OCI-LY3 (cell line): ENCODE results near the gene ASL.
"Not testable (repeated sequence)": the region's sequence is repeated elsewhere in the genome, so short reads cannot be mapped to it uniquely, and the experiment has no call there.

ENCODE experiments used
- H2AFZ ChIP-seq: fragments of 200-600, 300-600 bp; shearing (Covaris generic); 2 replicates; pipeline ENCODE4 v1.6.0; 2014; ENCODE audit warnings: antibody characterized with exemption, low read depth, low read length
- H3K27ac ChIP-seq: fragments of 200-600, 300-600 bp; sonication (generic); 2 replicates; pipeline ENCODE4 v1.5.1; 2014; ENCODE audit warnings: mild to moderate bottlenecking, low read length, moderate library complexity, mixed read lengths
- H3K27me3 ChIP-seq: fragments of 200-600, 300-600 bp; sonication (generic); 2 replicates; pipeline ENCODE4 v1.6.1; 2014; ENCODE audit warnings: low read depth, low read length, mixed read lengths
- H3K36me3 ChIP-seq: fragments of 200-600, 300-600 bp; sonication (generic); replicated peaks from 2 replicates; pipeline ENCODE3; 2014; ENCODE audit warnings: low read depth, low read length, mixed read lengths
- H3K4me1 ChIP-seq: fragments of 300-600, 200-600 bp; sonication (generic); 2 replicates; pipeline ENCODE4 v1.6.1; 2014; ENCODE audit warnings: low read length, mixed read lengths
- H3K4me2 ChIP-seq: fragments of 200-600, 300-600 bp; sonication (generic); 2 replicates; pipeline ENCODE4 v1.6.1; 2014; ENCODE audit warnings: low read length, mixed read lengths
- H3K4me3 ChIP-seq: fragments of 300-600, 200-600 bp; sonication (generic); 2 replicates; pipeline ENCODE4 v1.5.1; 2014; ENCODE audit warnings: antibody characterized with exemption, mild to moderate bottlenecking, low read length, moderate library complexity
- H3K79me2 ChIP-seq: fragments of 300-600, 200-600 bp; shearing (Covaris generic); 2 replicates; pipeline ENCODE4 v1.6.1; 2014; ENCODE audit warnings: mild to moderate bottlenecking, low read length, mixed read lengths
- H3K9ac ChIP-seq: fragments of 300-600, 200-600 bp; shearing (Covaris generic); 2 replicates; pipeline ENCODE4 v1.6.0; 2014; ENCODE audit warnings: mild to moderate bottlenecking, low read length, moderate library complexity
- H3K9me3 ChIP-seq: fragments of 200-600, 300-600 bp; shearing (Covaris generic); 2 replicates; pipeline ENCODE4 v1.6.1; 2014; ENCODE audit warnings: low read length, mixed read lengths; ENCODE audit not compliant: insufficient read depth
- H4K20me1 ChIP-seq: fragments of 200-600, 300-600 bp; sonication (generic); 2 replicates; pipeline ENCODE4 v1.6.1; 2016; ENCODE audit warnings: low read length, mixed read lengths; ENCODE audit not compliant: insufficient read depth
- CTCF ChIP-seq: fragments of 200-600, 300-600 bp; sonication (generic); IDR thresholded peaks from 2 replicates; pipeline ENCODE4 v1.5.1; 2014; ENCODE audit warnings: antibody characterized with exemption, low read length, low read depth
- EZH2phosphoT487 ChIP-seq: fragments of 200-600 bp; shearing (Covaris generic); IDR thresholded peaks from 2 replicates; pipeline ENCODE4 v1.6.1; 2018; ENCODE audit warnings: antibody characterized with exemption, mixed run types, low read depth

Gene ASL

GRCh38 chr7:66099232-66099550 lies 23.6 kb downstream of the ASL start:
- Histone ChIP-seq H3K79me2 (no peaks in the 10 kb centered on the region), H2AFZ (no peak overlapping the region), H3K4me3 (peak overlapping the region; percentile 75), H3K4me2 (peak overlapping the region; percentile 88), H3K4me1 (peaks cover 8% of the 10 kb centered on the region), H3K27me3 (no peaks in the 10 kb centered on the region), H3K9me3 (no peaks in the 10 kb centered on the region), H4K20me1 (no peaks in the 10 kb centered on the region), H3K27ac (no peak overlapping the region), H3K9ac (no peak overlapping the region), H3K36me3 (no peaks in the 10 kb centered on the region)
- TF ChIP-seq EZH2phosphoT487 (no peak), CTCF (no peak)

GRCh38 chr7:66099551-66100407 lies 24.2 kb downstream of the ASL start:
- Histone ChIP-seq H3K4me2 (peak overlapping the region; percentile 88), H3K4me1 (peaks cover 8% of the 10 kb centered on the region), H3K27ac (no peak overlapping the region), H3K9me3 (no peaks in the 10 kb centered on the region), H3K36me3 (no peaks in the 10 kb centered on the region), H3K79me2 (no peaks in the 10 kb centered on the region), H3K9ac (peak overlapping the region; percentile 50), H3K4me3 (peak overlapping the region; percentile 75), H3K27me3 (no peaks in the 10 kb centered on the region), H2AFZ (peak overlapping the region; percentile 93), H4K20me1 (no peaks in the 10 kb centered on the region)
- no peak for TF ChIP-seq EZH2phosphoT487
- TF ChIP-seq CTCF, result no peak

- Histone ChIP-seq H3K4me1 (peaks cover 8% of the 10 kb centered on the region), H3K4me2 (peak overlapping the region; percentile 88), H3K4me3 (peak overlapping the region; percentile 75), H3K27ac (no peak overlapping the region), H2AFZ (peak overlapping the region; percentile 93; the same call in 1 of the 2 replicates), H3K79me2 (no peaks in the 10 kb centered on the region), H3K36me3 (no peaks in the 10 kb centered on the region), H3K27me3 (no peaks in the 10 kb centered on the region), H3K9ac (peak overlapping the region; percentile 50; the same call in 1 of the 2 replicates), H3K9me3 (no peaks in the 10 kb centered on the region), H4K20me1 (no peaks in the 10 kb centered on the region)
- TF ChIP-seq EZH2phosphoT487 (no peak), CTCF (no peak)
Measured at GRCh38 chr7:66100408-66101050, 24.9 kb downstream of the ASL start.

- not testable (repeated sequence) for H3K4me1 ChIP-seq, H3K27me3 ChIP-seq, H2AFZ ChIP-seq, H3K27ac ChIP-seq, H3K4me3 ChIP-seq, H3K4me2 ChIP-seq, H3K79me2 ChIP-seq, H3K9ac ChIP-seq, H3K9me3 ChIP-seq, H4K20me1 ChIP-seq, H3K36me3 ChIP-seq
Measured at GRCh38 chr7:66102168-66102567, 26.5 kb downstream of the ASL start.

GRCh38 chr7:66103994-66104393 lies 28.4 kb downstream of the ASL start:
- H3K4me2 ChIP-seq, H3K9ac ChIP-seq, H4K20me1 ChIP-seq, H3K79me2 ChIP-seq, H2AFZ ChIP-seq, H3K9me3 ChIP-seq, H3K27ac ChIP-seq, H3K4me3 ChIP-seq, H3K4me1 ChIP-seq, H3K36me3 ChIP-seq, H3K27me3 ChIP-seq: not testable (repeated sequence)
